Suprapubic skin (tissue), 3 donors: ENCODE measurements around the gene ITSN1.

ENCODE experiments used
- EP300 ChIP-seq: sonication (generic); formaldehyde crosslinking; IDR thresholded peaks from one replicate; pipeline ENCODE4 v1.6.1; 2017; ENCODE audit warnings: antibody characterized with exemption
- TF ChIP-seq, protein P1 (sequence below), 2 donors: fragments of 200-600 bp in 1 of 2; fragments of 450-650 bp in 1 of 2; sonication (generic) in 1 of 2; IDR thresholded peaks; one replicate each; pipeline ENCODE4 v1.5.1; 2016 to 2019; ENCODE audit warnings: antibody characterized with exemption in 2 of 2, mild to moderate bottlenecking in 1 of 2, moderate library complexity in 1 of 2

DNA sequence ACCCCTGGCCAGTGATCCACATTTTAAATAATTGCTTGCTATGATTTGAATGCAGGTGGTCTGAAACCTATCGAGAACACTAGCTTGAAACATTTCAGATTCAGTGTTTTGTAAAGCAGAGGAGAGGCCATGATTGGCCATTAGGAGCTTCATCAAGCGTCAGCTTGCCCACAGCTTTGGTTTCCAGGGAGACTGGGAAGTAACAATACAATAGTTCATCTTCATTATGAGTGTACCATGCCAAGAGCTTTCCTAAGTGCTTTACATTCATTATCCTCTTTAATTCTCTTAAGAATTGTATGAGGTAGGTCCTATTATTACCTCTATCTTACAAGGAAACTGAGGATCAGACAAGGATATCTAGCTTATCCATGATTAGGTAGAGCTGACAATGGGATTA, 301.0 kb downstream of the ITSN1 start:
- TF ChIP-seq, protein P1, sequence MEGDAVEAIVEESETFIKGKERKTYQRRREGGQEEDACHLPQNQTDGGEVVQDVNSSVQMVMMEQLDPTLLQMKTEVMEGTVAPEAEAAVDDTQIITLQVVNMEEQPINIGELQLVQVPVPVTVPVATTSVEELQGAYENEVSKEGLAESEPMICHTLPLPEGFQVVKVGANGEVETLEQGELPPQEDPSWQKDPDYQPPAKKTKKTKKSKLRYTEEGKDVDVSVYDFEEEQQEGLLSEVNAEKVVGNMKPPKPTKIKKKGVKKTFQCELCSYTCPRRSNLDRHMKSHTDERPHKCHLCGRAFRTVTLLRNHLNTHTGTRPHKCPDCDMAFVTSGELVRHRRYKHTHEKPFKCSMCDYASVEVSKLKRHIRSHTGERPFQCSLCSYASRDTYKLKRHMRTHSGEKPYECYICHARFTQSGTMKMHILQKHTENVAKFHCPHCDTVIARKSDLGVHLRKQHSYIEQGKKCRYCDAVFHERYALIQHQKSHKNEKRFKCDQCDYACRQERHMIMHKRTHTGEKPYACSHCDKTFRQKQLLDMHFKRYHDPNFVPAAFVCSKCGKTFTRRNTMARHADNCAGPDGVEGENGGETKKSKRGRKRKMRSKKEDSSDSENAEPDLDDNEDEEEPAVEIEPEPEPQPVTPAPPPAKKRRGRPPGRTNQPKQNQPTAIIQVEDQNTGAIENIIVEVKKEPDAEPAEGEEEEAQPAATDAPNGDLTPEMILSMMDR (IDR thresholded peaks at IDR 0.05): no peak
- no peak for TF ChIP-seq EP300
